Mesenchymal stem cell (in vitro differentiated cells and primary cell): Measurements from ENCODE around the gene LRRFIP1.
A peak's percentile ranks its signal among the peaks of the same experiment; 100 is the strongest.

Experiments
- DNase-seq: peaks from one replicate; pipeline ENCODE4 v3.0.0-alpha.2; 2013
- H2AFZ ChIP-seq: one replicate; pipeline ENCODE4 v1.6.1; 2013; ENCODE audit warnings: low read depth, mild to moderate bottlenecking, control low read depth, inconsistent platforms, low read length, moderate library complexity
- H2AK5ac ChIP-seq: 2 replicates; pipeline ENCODE4 v1.6.1; 2013; ENCODE audit warnings: low read length, moderate library complexity, mild to moderate bottlenecking, inconsistent platforms; ENCODE audit not compliant: severe bottlenecking
- H2BK120ac ChIP-seq: one replicate; pipeline ENCODE4 v1.6.1; 2013; ENCODE audit warnings: low read depth, mild to moderate bottlenecking, inconsistent platforms, low read length, moderate library complexity
- H2BK12ac ChIP-seq, 2 experiments: one replicate each; pipeline ENCODE4 v1.6.1; 2013; ENCODE audit warnings: inconsistent platforms in 2 of 2, low read length in 2 of 2, mild to moderate bottlenecking in 2 of 2, moderate library complexity in 2 of 2, control low read depth in 1 of 2
- H2BK15ac ChIP-seq: one replicate; pipeline ENCODE4 v1.6.1; 2013; ENCODE audit warnings: mild to moderate bottlenecking, low read depth, inconsistent platforms; ENCODE audit not compliant: poor library complexity, severe bottlenecking
- H2BK5ac ChIP-seq: 2 replicates; pipeline ENCODE4 v1.6.1; 2013; ENCODE audit warnings: low read depth, mild to moderate bottlenecking, low read length, control low read depth, inconsistent platforms; ENCODE audit not compliant: poor library complexity, severe bottlenecking
- H3K14ac ChIP-seq, 2 experiments: one replicate each; pipeline ENCODE4 v1.6.1; 2013; ENCODE audit warnings: inconsistent platforms in 2 of 2, low read length in 2 of 2, control low read depth in 1 of 2, mild to moderate bottlenecking in 1 of 2, moderate library complexity in 1 of 2
- H3K18ac ChIP-seq, 2 experiments: one replicate each; pipeline ENCODE4 v1.6.1; 2013; ENCODE audit warnings: inconsistent platforms in 2 of 2, low read length in 2 of 2, control low read depth in 1 of 2, low read depth in 1 of 2, mild to moderate bottlenecking in 1 of 2
- H3K23ac ChIP-seq, 2 experiments: one replicate each; pipeline ENCODE4 v1.6.1; 2013; ENCODE audit warnings: inconsistent platforms in 2 of 2, low read length in 2 of 2, mild to moderate bottlenecking in 2 of 2, moderate library complexity in 2 of 2, control low read depth in 1 of 2
- H3K27ac ChIP-seq: 2 replicates; pipeline ENCODE4 v1.5.1; 2013; ENCODE audit warnings: mild to moderate bottlenecking, moderate library complexity, low read length, control low read depth, inconsistent platforms; ENCODE audit not compliant: poor library complexity, severe bottlenecking
- H3K27me3 ChIP-seq, 2 experiments: 2 replicates each; pipeline versions ENCODE4 v1.6.1 to v1.7.0; 2013; ENCODE audit warnings: low read length in 2 of 2, mild to moderate bottlenecking in 2 of 2, moderate library complexity in 2 of 2, control low read depth in 1 of 2, inconsistent platforms in 1 of 2; ENCODE audit not compliant: control insufficient read depth in 1 of 2, insufficient read depth in 1 of 2
- H3K36me3 ChIP-seq, 2 experiments: 2 replicates each; pipeline versions ENCODE4 v1.6.1 to v1.7.0; 2013; ENCODE audit warnings: low read length in 2 of 2, control low read depth in 1 of 2, inconsistent platforms in 1 of 2, low read depth in 1 of 2, mild to moderate bottlenecking in 1 of 2; ENCODE audit not compliant: insufficient read depth in 2 of 2, control insufficient read depth in 1 of 2
- H3K4ac ChIP-seq, 2 experiments: one replicate each; pipeline ENCODE4 v1.6.1; 2013; ENCODE audit warnings: inconsistent platforms in 2 of 2, low read length in 2 of 2, mild to moderate bottlenecking in 2 of 2, moderate library complexity in 2 of 2, control low read depth in 1 of 2, low read depth in 1 of 2
- H3K4me1 ChIP-seq: 2 replicates; pipeline ENCODE4 v1.6.1; 2013; ENCODE audit warnings: low read depth, low read length, control low read depth; ENCODE audit not compliant: control insufficient read depth, insufficient read depth
- H3K4me2 ChIP-seq: 2 replicates; pipeline ENCODE4 v1.6.1; 2013; ENCODE audit warnings: low read length, mild to moderate bottlenecking, inconsistent platforms; ENCODE audit not compliant: poor library complexity, severe bottlenecking
- H3K4me3 ChIP-seq, 2 experiments: 2 replicates each; pipeline versions ENCODE4 v1.5.1 to v1.7.0; 2013; ENCODE audit warnings: low read length in 2 of 2, mild to moderate bottlenecking in 2 of 2, control low read depth in 1 of 2, low read depth in 1 of 2; ENCODE audit not compliant: insufficient read depth in 1 of 2
- H3K79me1 ChIP-seq: replicated peaks from 2 replicates; pipeline ENCODE4 v1.6.1; 2013; ENCODE audit warnings: mild to moderate bottlenecking, control low read depth, low read length, inconsistent platforms; ENCODE audit not compliant: poor library complexity, severe bottlenecking
- H3K9ac ChIP-seq: 2 replicates; pipeline ENCODE4 v1.7.0; 2013; ENCODE audit warnings: mild to moderate bottlenecking, low read length, moderate library complexity
- H3K9me3 ChIP-seq: 2 replicates; pipeline ENCODE4 v1.7.0; 2013; ENCODE audit warnings: mild to moderate bottlenecking, low read length; ENCODE audit not compliant: control insufficient read depth
- H4K8ac ChIP-seq: one replicate; pipeline ENCODE4 v1.6.1; 2013; ENCODE audit warnings: inconsistent platforms, mild to moderate bottlenecking, low read length, moderate library complexity
- H4K91ac ChIP-seq: one replicate; pipeline ENCODE4 v1.6.1; 2013; ENCODE audit warnings: mild to moderate bottlenecking, low read length, inconsistent platforms
- WGBS: methylation state at CpG from one replicate; pipeline ENCODE4 v1.1.7; 2013; ENCODE audit warnings: mixed read lengths; 5-methylcytosine and 5-hydroxymethylcytosine counted together

The LRRFIP1 gene

GRCh38 chr2:237731663-237732062 lies 104.3 kb downstream of the LRRFIP1 start:
- Histone ChIP-seq H3K27me3 (no peaks in the 10 kb centered on the region), H3K18ac (no peak overlapping the region), H3K4me3 (no peak overlapping the region), H3K9me3 (no peaks in the 10 kb centered on the region), H4K8ac (no peak overlapping the region), H2BK5ac (no peak overlapping the region), H3K23ac (no peak overlapping the region), H3K4ac (no peak overlapping the region), H2BK12ac (peak overlapping the region in 1 of 2 experiments; percentile 11), H3K27ac (no peak overlapping the region), H2BK15ac (no peak overlapping the region), H3K79me1 (peaks cover 35% of the 10 kb centered on the region), H3K4me1 (peaks cover 24% of the 10 kb centered on the region), H4K91ac (no peak overlapping the region), H2AFZ (no peak overlapping the region), H3K36me3 (peaks cover 11 to 29% of the 10 kb centered on the region in 2 experiments), H2BK120ac (no peak overlapping the region), H3K9ac (peak overlapping the region; percentile 20), H2AK5ac (no peak overlapping the region), H3K4me2 (no peak overlapping the region), H3K14ac (no peak overlapping the region)
- DNase-seq = peak; percentile 82
- WGBS = 1% methylated on average over 4 of the region's 6 CpGs

- peak overlapping the region; percentile 4 to 20 for H2BK12ac ChIP-seq
- 81% methylated on average over 9 of the region's 10 CpGs for WGBS
- H3K23ac ChIP-seq = no peak overlapping the region
- no peak overlapping the region for H2AK5ac ChIP-seq
- no peak overlapping the region for H4K8ac ChIP-seq
- H3K9me3 ChIP-seq = no peaks in the 10 kb centered on the region
- H3K18ac ChIP-seq = peak overlapping the region in 1 of 2 experiments; percentile 16
- H3K4me3 ChIP-seq = no peak overlapping the region
- H3K79me1 ChIP-seq = peaks cover 39% of the 10 kb centered on the region
- H3K14ac ChIP-seq = no peak overlapping the region
- DNase-seq = no peak
- no peak overlapping the region for H3K27ac ChIP-seq
- peak overlapping the region; percentile 20 for H3K9ac ChIP-seq
- no peak overlapping the region for H4K91ac ChIP-seq
- no peak overlapping the region for H2BK15ac ChIP-seq
- peaks cover 15 to 33% of the 10 kb centered on the region in 2 experiments for H3K36me3 ChIP-seq
- H3K4ac ChIP-seq = no peak overlapping the region
- no peak overlapping the region for H2BK120ac ChIP-seq
- H3K4me2 ChIP-seq = no peak overlapping the region
- H2AFZ ChIP-seq = no peak overlapping the region
- no peaks in the 10 kb centered on the region for H3K27me3 ChIP-seq
- peaks cover 24% of the 10 kb centered on the region for H3K4me1 ChIP-seq
- H2BK5ac ChIP-seq = no peak overlapping the region
These were observed 104.7 kb downstream of the LRRFIP1 start for GRCh38 chr2:237732070-237732469.

GRCh38 chr2:237732790-237733381 lies 105.5 kb downstream of the LRRFIP1 start:
- Histone ChIP-seq H3K27ac (no peak overlapping the region), H2AK5ac (no peak overlapping the region), H2BK5ac (no peak overlapping the region), H3K36me3 (peaks cover 15 to 37% of the 10 kb centered on the region in 2 experiments), H3K23ac (peak overlapping the region in 1 of 2 experiments; percentile 74), H3K27me3 (no peaks in the 10 kb centered on the region), H3K9me3 (no peaks in the 10 kb centered on the region), H3K14ac (peak overlapping the region in 1 of 2 experiments; percentile 35), H2BK120ac (no peak overlapping the region), H3K18ac (peak overlapping the region; percentile 52 to 67), H3K4ac (peak overlapping the region; percentile 5 to 25), H3K9ac (peak overlapping the region; percentile 15), H4K8ac (peak overlapping the region; percentile 70), H2BK15ac (no peak overlapping the region), H3K4me1 (peaks cover 20% of the 10 kb centered on the region), H4K91ac (peak overlapping the region; percentile 2), H3K4me3 (no peak overlapping the region), H3K4me2 (no peak overlapping the region), H2BK12ac (peak overlapping the region in 1 of 2 experiments; percentile 8), H3K79me1 (peaks cover 35% of the 10 kb centered on the region), H2AFZ (no peak overlapping the region)
- 65% methylated on average over 13 of the region's 13 CpGs for WGBS
- DNase-seq = peak; percentile 50

GRCh38 chr2:237733677-237734300 lies 106.4 kb downstream of the LRRFIP1 start:
- no peak overlapping the region for H2AFZ ChIP-seq
- H2BK15ac ChIP-seq = no peak overlapping the region
- peaks cover 42% of the 10 kb centered on the region for H3K79me1 ChIP-seq
- H3K36me3 ChIP-seq = peaks cover 19 to 44% of the 10 kb centered on the region in 2 experiments
- peaks cover 20% of the 10 kb centered on the region for H3K4me1 ChIP-seq
- H3K27me3 ChIP-seq = no peaks in the 10 kb centered on the region
- peak; percentile 65 for DNase-seq
- no peak overlapping the region for H2BK120ac ChIP-seq
- H3K4me2 ChIP-seq = no peak overlapping the region
- peak overlapping the region in 1 of 2 experiments; percentile 11 for H3K4ac ChIP-seq
- H3K23ac ChIP-seq = no peak overlapping the region
- H2BK12ac ChIP-seq = no peak overlapping the region
- H2AK5ac ChIP-seq = no peak overlapping the region
- peak overlapping the region; percentile 56 for H4K8ac ChIP-seq
- H3K18ac ChIP-seq = peak overlapping the region in 1 of 2 experiments; percentile 85
- no peaks in the 10 kb centered on the region for H3K9me3 ChIP-seq
- H3K27ac ChIP-seq = no peak overlapping the region
- H3K14ac ChIP-seq = no peak overlapping the region
- H3K4me3 ChIP-seq = no peak overlapping the region
- H4K91ac ChIP-seq = no peak overlapping the region
- no peak overlapping the region for H2BK5ac ChIP-seq
- 37% methylated on average over 11 of the region's 13 CpGs for WGBS
- H3K9ac ChIP-seq = peak overlapping the region; percentile 15
